Cardiac muscle cell (in vitro differentiated cells and primary cell): Measurements from ENCODE around the gene LYZL2. TPM values are rescaled to one million over a fixed set of nuclear protein-coding genes. Genes with fewer than 3 reads are reported as not detected.
A peak's percentile ranks its signal among the peaks of the same experiment; 100 is the strongest.
"Not testable (repeated sequence)": the region's sequence is repeated elsewhere in the genome, so short reads cannot be mapped to it uniquely, and the experiment has no call there.

Experiments used
- DNase-seq, 2 donors: peaks; one replicate each; pipeline versions ENCODE4 v3.0.0 to v3.0.0-alpha.2; 2010 to 2017; ENCODE audit warnings: low read depth in 1 of 2, low spot score in 1 of 2
- H3K27ac ChIP-seq: fragments of 200-600 bp; sonication (generic); 2 replicates; pipeline ENCODE4 v1.5.1; 2016
- H3K27me3 ChIP-seq: fragments of 200-600 bp; sonication (generic); 2 replicates; pipeline ENCODE4 v1.6.0; 2016; ENCODE audit warnings: control low read depth
- H3K36me3 ChIP-seq: fragments of 200-600 bp; sonication (generic); 2 replicates; pipeline ENCODE4 v1.5.1; 2016; ENCODE audit warnings: control low read depth
- H3K4me1 ChIP-seq: fragments of 200-600 bp; sonication (generic); 2 replicates; pipeline ENCODE4 v1.8.1; 2017; ENCODE audit warnings: low read depth, mild to moderate bottlenecking, mixed run types
- H3K4me3 ChIP-seq: fragments of 200-600 bp; sonication (generic); 2 replicates; pipeline ENCODE4 v1.5.1; 2016; ENCODE audit warnings: mild to moderate bottlenecking
- H3K9me3 ChIP-seq: fragments of 200-600 bp; sonication (generic); 2 replicates; pipeline ENCODE4 v1.5.1; 2017; ENCODE audit warnings: low read depth, mild to moderate bottlenecking, control low read depth
- CTCF ChIP-seq: IDR thresholded peaks from 2 replicates; pipeline ENCODE4 v1.5.1; 2012; ENCODE audit warnings: low read depth, mild to moderate bottlenecking, low read length
- polyA plus RNA-seq: library from polyadenylated mRNA; unstranded; fragments of >200 nt; fragmentation: Nextera tagmentation; extraction: Ambion mirVana; gene quantifications from 2 replicates; pipeline ENCODE4 v1.2.1, GENCODE V29; 2016
- total RNA-seq: library from RNA; depleted of rRNA; stranded (reverse); fragments of >200 nt; gene quantifications from 2 replicates; pipeline ENCODE4 v1.2.3, GENCODE V29; 2016

The LYZL2 gene
- total and polyA plus RNA-seq, 2 experiments from 2014 or later, result not detected

DNA sequence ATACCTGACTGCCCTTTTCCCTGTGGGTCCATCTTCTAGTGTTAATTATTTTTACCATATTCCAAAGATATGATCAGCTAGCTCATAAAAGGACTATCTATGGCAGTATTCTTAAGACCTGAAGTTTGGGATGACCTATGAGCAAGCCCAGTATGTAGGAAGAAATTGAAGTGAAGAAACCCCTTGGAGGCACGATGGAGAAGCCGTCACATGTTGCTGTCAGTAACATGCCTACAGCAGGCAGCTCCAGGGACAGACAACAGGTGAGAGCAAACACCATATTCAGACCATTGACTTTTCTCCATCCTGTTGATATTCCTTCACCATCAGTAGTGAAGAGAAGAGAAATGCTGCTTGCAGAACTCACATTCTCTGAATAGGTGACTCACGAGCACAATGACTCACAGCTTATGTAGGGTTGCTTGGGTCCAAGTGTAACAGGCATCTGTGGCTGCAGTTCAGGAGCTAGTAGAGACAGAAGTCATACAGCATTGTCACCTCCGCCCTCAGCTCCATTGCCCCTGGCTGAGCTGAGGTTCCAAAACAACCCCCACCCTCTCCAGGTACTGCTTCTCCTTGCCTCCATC is 8.4 kb upstream of the LYZL2 start:
- Histone ChIP-seq H3K36me3 (no peaks in the 10 kb centered on the region), H3K4me1 (no peaks in the 10 kb centered on the region), H3K4me3 (no peak overlapping the region), H3K9me3 (no peaks in the 10 kb centered on the region), H3K27me3 (no peaks in the 10 kb centered on the region), H3K27ac (no peak overlapping the region)
- DNase-seq, result peak in 1 of 2 donors; percentile 82
- TF ChIP-seq CTCF, result no peak

DNA sequence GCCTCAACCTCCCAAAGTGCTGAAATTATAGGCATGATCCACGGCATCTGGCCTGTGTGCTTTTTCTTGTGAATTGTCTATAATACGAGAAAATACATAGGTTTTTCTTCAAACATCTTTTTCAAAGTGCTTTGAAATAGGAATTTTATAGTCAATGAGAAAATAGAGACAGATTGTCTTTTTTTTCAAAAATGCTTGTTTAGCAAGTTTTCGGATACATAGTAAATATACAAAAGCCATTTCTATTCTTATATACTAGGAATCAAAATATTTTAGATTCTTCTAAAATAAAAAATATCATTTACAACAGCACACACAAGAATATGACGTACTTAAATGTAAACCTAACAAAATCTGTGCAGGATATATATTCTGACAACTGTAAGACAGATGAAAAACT is 1.6 kb upstream of the LYZL2 start:
- no peak for TF ChIP-seq CTCF
- no peak overlapping the region for H3K4me3 ChIP-seq
- H3K27ac ChIP-seq, result no peak overlapping the region
- H3K4me1 ChIP-seq, result no peaks in the 10 kb centered on the region
- no peaks in the 10 kb centered on the region for H3K9me3 ChIP-seq
- H3K36me3 ChIP-seq, result no peaks in the 10 kb centered on the region
- no peak for DNase-seq
- H3K27me3 ChIP-seq, result no peaks in the 10 kb centered on the region

- peak in 1 of 2 donors; percentile 85 for DNase-seq
- Histone ChIP-seq H3K27ac (no peak overlapping the region), H3K4me1 (no peaks in the 10 kb centered on the region), H3K4me3 (no peak overlapping the region), H3K9me3 (no peaks in the 10 kb centered on the region), H3K27me3 (no peaks in the 10 kb centered on the region), H3K36me3 (no peaks in the 10 kb centered on the region)
- no peak for TF ChIP-seq CTCF
Measured at GRCh38 chr10:30630571-30630970, 1.0 kb upstream of the LYZL2 start.

GRCh38 chr10:30628576-30628975 is 977 bp downstream of the LYZL2 start:
- not testable (repeated sequence) for H3K4me1 ChIP-seq, DNase-seq

DNA sequence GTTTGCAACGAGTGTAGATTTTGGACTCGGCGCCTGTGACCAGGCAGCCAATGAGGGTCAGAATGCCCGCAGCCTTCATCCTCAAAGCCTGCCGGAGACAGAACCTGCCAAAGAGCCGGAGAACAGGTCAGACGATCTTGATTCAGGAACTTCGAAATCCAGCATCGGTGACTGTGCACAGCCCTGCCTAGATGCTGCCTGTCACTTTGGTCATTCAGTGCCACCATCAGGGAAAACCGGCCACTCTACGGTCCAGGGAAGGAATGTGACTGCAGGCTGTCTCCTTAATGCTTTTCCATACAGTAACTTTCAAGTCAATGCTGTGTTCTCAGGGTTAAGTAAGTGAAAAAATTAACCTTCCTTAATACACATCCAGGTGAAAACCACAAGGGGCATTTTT is 2.7 kb downstream of the LYZL2 start:
- not testable (repeated sequence) for H3K27me3 ChIP-seq, H3K27ac ChIP-seq, H3K4me3 ChIP-seq, DNase-seq, H3K36me3 ChIP-seq, H3K4me1 ChIP-seq, H3K9me3 ChIP-seq

More at GRCh38 chr10:30628576-30628975, 977 bp downstream of the LYZL2 start:
- H3K9me3 ChIP-seq, H3K27me3 ChIP-seq, H3K27ac ChIP-seq, H3K4me3 ChIP-seq, H3K36me3 ChIP-seq: not testable (repeated sequence)

GRCh38 chr10:30626196-30626595 is 3.4 kb downstream of the LYZL2 start:
- DNase-seq, H3K9me3 ChIP-seq, H3K27ac ChIP-seq, H3K36me3 ChIP-seq, H3K27me3 ChIP-seq, H3K4me3 ChIP-seq, H3K4me1 ChIP-seq: not testable (repeated sequence)

DNA sequence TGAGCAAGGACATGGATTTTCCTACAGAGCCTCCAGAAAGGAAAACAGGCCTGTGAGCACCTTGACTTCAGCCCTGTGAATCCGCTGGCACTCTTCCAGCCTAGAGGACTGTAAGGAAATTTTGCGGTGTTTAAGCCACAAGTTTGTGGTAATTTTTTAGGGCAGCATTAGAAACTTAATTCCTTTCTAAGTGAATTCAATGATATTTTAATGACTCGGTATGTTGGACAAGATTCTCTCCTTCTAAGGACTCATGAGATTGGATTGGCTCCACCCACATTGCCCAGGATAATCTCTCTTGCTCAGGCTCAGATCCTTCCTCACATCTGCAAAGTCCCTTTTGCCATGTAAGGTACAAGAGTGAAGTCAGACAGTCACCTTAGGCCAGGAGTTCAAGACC is 4.5 kb downstream of the LYZL2 start:
- Histone ChIP-seq H3K4me3 (no peak overlapping the region), H3K27ac (no peak overlapping the region), H3K4me1 (no peaks in the 10 kb centered on the region), H3K36me3 (no peaks in the 10 kb centered on the region), H3K27me3 (no peaks in the 10 kb centered on the region), H3K9me3 (no peaks in the 10 kb centered on the region)
- no peak for DNase-seq
- no peak for TF ChIP-seq CTCF
